Mesenteric fat pad (tissue), 1 donor: ENCODE results near the gene SPI1. TPM values are rescaled to one million over a fixed set of nuclear protein-coding genes. Genes with fewer than 3 reads are reported as not detected.
"Not testable (repeated sequence)": the region's sequence is repeated elsewhere in the genome, so short reads cannot be mapped to it uniquely, and the experiment has no call there.

ENCODE experiments used
- DNase-seq: peaks from one replicate; pipeline ENCODE4 v3.0.0-alpha.2; 2020; ENCODE audit warnings: low spot score
- total RNA-seq: library from RNA; stranded (reverse); fragmentation: NEBNext Ultra II Directional; extraction: Animal tissue kit (Norgen Biotek cat#: 25700); gene quantifications from one replicate; pipeline ENCODE4 v1.2.1, GENCODE V29; 2021
- donor health status: DM: yes; HTN: yes; CAD: no.

SPI1 gene
- total RNA-seq, 1 donor from 2014 or later = 74.7 TPM

- no peak for DNase-seq
Measured at GRCh38 chr11:47342036-47342803, 36.1 kb downstream of the SPI1 start.

GRCh38 chr11:47340980-47341775 is 37.2 kb downstream of the SPI1 start:
- no peak for DNase-seq

DNA sequence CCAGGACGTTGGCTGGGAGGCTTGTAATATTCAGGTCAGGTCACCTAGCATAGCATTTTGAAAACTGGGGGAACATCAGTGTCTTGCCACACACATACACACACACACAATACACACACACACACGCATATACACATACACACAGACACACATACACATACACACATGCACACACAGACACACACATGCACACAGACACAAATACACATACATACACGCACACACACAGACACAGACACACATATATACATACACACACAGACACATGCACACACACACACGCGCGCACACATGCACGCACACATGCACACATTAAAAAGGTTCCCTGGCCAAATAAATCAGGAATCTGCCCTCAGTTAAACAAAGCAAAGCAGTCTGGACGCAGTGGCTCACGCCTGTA is 38.3 kb downstream of the SPI1 start:
- no peak for DNase-seq

GRCh38 chr11:47338396-47339241 is 39.7 kb downstream of the SPI1 start:
- no peak for DNase-seq

DNA sequence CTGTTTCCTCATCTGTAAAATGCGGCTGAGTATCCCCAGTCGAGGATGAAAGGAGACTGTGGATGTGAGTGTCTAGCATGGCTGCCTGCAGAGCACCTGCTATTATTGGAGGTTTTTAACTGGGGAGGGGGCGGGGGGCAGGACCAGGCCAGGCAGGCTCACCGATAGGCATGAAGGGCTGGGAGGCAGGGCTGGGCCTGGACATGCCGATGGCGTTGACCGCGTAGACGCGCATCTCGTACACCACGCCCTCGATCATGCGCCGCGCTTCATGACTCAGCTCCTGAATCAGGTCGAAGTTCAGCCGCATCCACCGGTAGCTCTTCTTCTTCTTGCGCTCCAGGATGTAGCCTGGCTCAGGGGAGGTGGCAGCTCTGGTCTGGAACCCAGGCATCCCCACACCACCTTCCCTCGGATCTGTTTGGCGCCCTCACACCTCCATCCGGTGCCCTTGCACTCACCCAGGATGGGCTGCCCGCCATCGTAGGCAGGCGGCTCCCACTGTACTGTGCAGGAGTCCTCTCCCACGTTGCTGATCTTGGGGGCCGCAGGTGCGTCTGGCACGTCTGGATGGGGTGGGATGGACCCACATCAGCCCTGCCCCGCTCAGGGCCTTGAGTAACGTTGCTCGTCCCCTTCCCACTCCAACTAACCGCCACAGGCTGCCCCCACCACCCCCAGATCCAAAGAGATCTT is 41.0 kb downstream of the SPI1 start:
- DNase-seq = no peak

GRCh38 chr11:47336595-47336994 is 41.8 kb downstream of the SPI1 start:
- no peak for DNase-seq

GRCh38 chr11:47335733-47336132 is 42.6 kb downstream of the SPI1 start:
- no peak for DNase-seq

DNA sequence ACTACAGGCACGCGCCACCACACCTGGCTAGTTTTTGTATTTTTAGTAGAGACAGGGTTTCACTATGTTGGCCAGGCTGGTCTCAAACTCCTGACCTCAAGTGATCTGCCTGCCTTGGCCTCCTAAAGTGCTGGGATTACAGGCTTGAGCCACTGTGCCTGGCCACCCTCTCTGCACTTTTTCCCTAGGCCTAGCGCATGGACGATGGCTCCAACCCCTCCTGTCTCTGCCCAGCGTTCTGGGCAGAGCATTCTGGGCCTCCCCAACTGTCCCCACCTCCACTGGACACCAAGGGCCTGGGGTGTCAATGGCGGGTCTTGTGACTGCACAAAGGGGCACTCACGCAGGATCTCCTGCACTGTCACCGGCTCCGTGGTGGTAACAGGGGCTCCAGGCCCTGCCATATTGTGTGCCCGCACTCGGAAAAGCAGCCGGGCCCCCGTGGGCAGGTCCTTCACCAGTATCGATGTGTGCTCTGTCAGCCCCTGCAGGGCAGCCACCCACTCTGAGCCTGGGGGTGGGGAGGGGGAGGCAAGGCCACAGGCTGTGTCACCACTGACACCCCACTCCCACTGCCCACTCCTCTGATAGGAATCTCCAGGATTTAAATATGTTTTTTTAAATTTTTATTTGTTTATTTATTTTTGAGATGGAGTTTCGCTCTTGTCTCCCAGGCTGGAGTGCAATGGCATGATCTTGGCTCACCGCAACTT is 43.5 kb downstream of the SPI1 start:
- not testable (repeated sequence) for DNase-seq

DNA sequence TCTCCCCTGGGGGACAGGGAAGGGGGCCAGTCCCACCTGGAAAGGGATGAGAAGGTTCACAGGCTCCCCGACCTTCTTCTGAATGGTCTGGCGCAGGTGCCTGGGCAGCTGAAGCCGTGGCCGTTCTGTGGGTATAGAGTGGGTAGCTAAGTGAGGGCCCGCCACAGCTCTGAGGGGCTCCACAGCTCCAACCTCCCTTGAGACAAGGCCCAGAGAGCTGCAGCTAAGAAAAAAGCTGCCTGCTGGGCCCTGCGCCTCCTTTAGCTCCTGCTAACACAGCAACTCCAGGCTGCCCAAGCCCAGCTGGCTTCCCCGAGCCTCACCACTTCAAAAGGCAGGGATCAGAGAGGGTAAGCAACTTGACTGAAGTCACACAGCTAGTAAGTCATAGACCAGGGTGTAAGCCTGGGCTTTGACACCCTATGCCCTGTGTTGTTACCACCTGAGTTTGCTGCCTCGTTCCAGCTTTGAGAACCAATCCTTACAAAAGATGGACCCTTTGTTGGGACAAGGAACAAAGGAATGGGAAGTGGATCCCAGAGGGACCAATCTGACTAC is 44.4 kb downstream of the SPI1 start:
- DNase-seq = no peak

- no peak for DNase-seq
Measured at GRCh38 chr11:47333526-47333845, 44.9 kb downstream of the SPI1 start.

DNA sequence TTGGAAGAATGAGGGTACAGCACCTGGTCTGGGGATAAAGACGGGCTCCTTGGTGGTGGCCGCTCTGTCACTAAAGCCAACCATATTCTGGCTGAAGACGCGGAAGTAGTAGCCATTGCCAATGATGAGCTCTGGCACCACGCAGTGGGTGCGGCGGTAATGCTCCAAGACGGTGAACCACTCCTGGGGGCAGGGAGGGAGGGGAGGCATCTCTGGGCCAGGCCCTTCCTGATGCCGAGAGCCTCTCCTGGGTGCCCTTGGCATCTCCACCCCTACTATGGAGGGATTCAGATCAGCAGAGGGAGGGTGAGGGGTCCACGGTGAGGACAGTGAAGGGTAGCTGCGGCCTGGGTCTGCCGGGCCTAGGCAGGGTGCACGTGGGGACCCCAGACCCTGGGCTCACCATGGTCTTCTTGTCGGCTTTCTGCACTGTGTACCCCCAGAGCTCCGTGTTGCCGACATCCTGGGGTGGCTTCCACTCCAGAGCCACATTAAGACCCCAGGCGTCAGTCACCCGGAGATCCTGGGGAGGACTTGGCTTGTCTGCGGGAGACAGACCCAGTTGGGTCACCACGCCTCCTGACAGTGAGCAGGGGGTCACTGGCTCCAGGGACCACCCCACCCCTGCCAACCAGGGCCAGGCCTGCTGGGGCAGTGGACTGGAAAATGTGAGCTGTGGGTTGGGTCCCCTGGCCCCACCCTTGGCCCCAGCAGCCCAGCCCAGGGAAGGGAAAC is 45.4 kb downstream of the SPI1 start:
- DNase-seq = no peak

DNA sequence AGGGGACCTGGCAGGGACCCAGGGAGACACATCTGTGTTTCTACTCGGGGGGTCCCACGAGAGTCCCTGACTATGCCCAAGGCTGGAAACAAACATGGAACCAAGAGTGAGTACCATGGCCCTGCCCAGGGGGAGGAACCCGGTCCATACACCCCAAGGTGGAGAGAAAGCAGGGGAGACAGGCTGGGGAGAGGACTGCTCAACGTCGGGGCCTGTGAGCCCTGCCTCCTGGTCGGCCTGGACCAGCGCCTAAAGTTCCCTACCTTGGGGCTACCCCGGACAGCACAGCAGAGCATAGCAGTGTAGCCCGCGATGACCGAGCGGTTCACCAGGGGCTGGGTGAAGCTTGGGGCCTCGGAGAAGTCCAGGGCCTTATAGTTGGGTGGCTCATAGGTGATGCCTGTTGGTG is 46.0 kb downstream of the SPI1 start:
- DNase-seq = no peak

GRCh38 chr11:47331454-47332302 is 46.7 kb downstream of the SPI1 start:
- no peak for DNase-seq

DNA sequence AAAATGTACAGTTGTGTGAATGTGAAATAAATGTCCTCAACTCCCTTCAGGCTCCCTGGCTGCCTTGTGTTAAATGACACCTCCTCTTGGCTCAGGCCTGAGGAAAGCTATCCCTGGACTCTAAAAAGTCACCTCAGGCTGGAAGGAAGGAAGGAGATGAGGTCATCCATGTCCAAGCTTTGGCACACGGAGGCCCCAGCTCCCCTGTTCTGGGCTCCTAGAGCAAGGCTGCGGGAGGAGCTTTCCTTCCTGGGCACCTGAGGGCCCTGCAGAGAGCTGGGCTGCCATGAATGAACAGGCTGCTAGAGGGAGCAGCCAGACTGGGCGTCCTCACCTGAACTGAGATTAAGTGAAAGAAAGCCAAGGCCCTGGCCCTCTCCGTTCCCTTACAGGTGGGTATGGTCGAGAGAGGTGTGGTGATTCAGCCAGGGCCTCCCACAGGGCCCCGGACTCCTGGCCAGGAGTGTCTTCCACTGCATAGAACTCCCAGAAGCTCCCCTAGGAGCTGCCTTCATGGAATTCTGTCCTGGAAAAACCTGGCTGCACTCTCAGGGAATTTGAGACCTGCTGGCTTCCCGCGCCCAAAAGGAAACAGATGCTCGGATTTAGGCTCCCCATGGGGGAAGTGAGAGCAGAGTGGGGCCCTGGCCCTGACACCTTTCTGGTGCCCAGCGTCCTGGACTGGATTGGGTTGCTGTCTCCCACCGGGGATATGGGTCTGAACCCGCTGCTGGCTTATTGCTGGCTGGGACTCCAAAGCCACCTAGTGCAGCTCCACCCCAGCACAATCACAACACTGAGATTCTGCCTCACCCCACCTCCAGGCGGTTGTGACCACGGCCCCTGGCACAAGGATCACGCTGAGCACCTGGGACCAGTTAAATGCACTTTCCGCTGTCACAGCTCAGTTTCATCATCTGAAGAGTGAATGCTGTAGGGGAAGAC is 48.1 kb downstream of the SPI1 start:
- no peak for DNase-seq

DNA sequence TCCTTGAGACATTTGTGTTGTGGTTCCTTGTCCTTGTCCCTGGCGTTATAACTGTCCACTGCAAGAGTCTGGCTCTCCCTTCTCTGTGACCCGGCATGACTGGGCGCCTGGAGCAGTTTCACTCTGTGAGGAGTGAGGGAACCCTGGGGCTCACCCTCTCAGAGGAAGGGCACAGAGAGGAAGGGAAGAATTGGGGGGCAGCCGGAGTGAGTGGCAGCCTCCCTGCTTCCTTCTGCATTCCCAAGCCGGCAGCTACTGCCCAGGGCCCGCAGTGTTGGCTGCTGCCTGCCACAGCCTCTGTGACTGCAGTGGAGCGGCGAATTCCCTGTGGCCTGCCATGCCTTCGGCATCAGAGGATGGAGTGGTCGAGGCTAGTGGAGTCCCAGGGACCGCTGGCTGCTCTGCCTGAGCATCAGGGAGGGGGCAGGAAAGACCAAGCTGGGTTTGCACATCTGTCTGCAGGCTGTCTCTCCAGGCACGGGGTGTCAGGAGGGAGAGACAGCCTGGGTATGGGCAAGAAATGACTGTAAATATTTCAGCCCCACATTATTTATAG is 48.8 kb downstream of the SPI1 start:
- DNase-seq = no peak

- DNase-seq = no peak
Measured at GRCh38 chr11:47328449-47329390, 49.6 kb downstream of the SPI1 start.
